Measurements from ENCODE around the gene MICALL2.

Gene MICALL2
- 0.79 to 5.0 (median 3.4) reads per million in 9 experiments for total RNA-seq

DNA sequence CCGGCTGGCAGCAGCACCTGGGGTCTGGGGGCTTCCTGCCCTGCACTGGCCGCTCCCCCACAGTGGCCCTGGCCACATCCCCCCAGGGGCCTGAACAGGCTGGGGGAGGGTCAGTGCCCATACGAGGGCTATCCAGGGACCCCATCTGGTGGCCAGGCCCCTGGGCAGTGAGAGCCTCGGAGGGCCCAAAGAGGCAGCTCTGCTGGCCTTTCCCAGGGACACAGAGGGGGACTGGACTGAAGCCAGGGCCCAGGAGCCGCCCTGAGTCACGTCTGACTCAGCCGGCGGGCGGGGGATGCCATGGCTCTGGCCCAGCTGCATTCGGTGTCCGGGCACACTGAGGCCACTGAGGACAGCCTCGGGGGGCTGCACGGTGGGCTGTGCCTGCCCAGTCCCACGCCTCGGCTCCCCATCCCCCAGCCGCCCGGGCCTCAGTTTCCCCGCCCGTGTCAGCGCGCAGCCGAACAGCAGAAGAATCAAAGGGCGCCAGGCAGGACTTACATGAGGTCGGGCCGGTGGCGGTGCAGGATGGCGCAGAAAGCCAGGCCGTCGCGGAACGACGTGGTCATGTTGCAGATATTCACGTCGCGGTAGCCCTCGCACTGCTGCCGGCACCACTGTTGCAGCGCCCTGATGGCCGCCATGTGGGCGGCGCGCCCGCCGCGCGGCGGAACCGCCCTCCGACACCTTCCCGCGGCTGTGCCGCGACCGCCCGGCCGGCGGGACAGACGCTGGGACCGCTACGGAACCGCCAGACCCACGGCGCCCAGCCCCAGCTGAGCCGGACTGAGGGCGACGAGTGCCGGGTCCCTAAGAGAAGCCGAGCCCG is at the start of gene MICALL2:
Gene MICALL2, minus strand, starts transcription at position 788 of the 829 bp plus-strand sequence. Its CDS starts 144 bp downstream, at position 644.
- H3K36me3 Mint-ChIP-seq (ENCODE audit: insufficient read depth): no peaks in the 10 kb centered on the region
- peak; percentile 39 for ATAC-seq (replicated peaks)
- H3K27ac Mint-ChIP-seq: peak within 1 kb of the TSS; percentile 8 to 49
- peaks cover 15 to 17% of the 10 kb centered on the region in 2 donors for H3K4me1 Mint-ChIP-seq (ENCODE audit: low read depth in 2 of 2)
- DNase-seq: peak in 1 of 3 experiments; percentile 24
- H3K27me3 Mint-ChIP-seq: no peaks in the 10 kb centered on the region
- H3K4me3 Mint-ChIP-seq: peak within 1 kb of the TSS; percentile 70 to 71
- no peaks in the 10 kb centered on the region for H3K9me3 Mint-ChIP-seq

DNA sequence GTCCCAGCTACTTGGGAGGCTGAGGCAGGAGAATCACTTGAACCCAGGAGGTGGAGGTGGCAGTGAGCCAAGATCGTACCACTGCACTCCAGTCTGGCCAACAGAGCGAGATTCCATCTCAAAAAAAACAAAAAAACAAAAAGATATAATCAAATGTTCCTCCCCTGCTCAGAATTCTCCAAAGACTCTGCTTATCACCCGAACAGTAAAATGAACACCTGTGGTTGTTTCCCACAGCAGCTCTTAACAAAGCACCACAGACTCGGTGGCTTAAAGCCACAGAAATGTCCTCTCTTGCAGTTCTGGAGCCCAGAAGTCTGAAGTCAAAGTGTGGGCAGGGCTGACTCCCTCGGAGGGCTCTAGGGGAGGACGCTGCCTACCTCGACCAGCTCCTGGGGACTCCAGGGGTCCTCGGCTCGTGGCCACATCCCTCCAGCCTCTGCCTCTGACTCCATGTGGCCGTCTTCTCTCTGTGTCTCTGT is 49.0 kb upstream of the MICALL2 start:
- DNase-seq: no peak
- Mint-ChIP-seq H3K27ac (no peak overlapping the region), H3K4me3 (no peak overlapping the region), H3K27me3 (peaks cover 20 to 56% of the 10 kb centered on the region in 2 donors), H3K4me1 (ENCODE audit: low read depth in 2 of 2) (peaks cover 11 to 18% of the 10 kb centered on the region in 2 donors), H3K9me3 (no peaks in the 10 kb centered on the region), H3K36me3 (ENCODE audit: insufficient read depth) (peaks cover 8% of the 10 kb centered on the region)
- ATAC-seq (replicated peaks): no peak

GRCh38 chr7:1505731-1506550 is 46.7 kb upstream of the MICALL2 start:
- Mint-ChIP-seq H3K27ac (no peak overlapping the region), H3K27me3 (peaks cover 13 to 43% of the 10 kb centered on the region in 2 donors), H3K36me3 (ENCODE audit: insufficient read depth) (peaks cover 16% of the 10 kb centered on the region), H3K9me3 (no peaks in the 10 kb centered on the region), H3K4me3 (peak overlapping the region; percentile 86 to 87), H3K4me1 (ENCODE audit: low read depth in 2 of 2) (peaks cover 25 to 28% of the 10 kb centered on the region in 2 donors)
- DNase-seq (no peak), ATAC-seq (replicated peaks) (no peak)

- peak; percentile 96 for ATAC-seq (replicated peaks)
- H3K4me3 Mint-ChIP-seq: peak within 1 kb of the TSS; percentile 86 to 87
- H3K27ac Mint-ChIP-seq: peak within 1 kb of the TSS; percentile 62 to 77
- peaks cover 24% of the 10 kb centered on the region for H3K36me3 Mint-ChIP-seq (ENCODE audit: insufficient read depth)
- no peaks in the 10 kb centered on the region for H3K9me3 Mint-ChIP-seq
- peaks cover 32 to 35% of the 10 kb centered on the region in 2 donors for H3K4me1 Mint-ChIP-seq (ENCODE audit: low read depth in 2 of 2)
- DNase-seq: peak; percentile 83 to 89 (median 87)
- H3K27me3 Mint-ChIP-seq: peaks cover 13 to 31% of the 10 kb centered on the region in 2 donors
These were observed 44.8 kb upstream of the MICALL2 start, which contains the start of gene INTS1 for GRCh38 chr7:1503816-1504775. Gene INTS1, minus strand, starts transcription at chr7:1504389. Its CDS starts 429 bp downstream, at chr7:1503960.

GRCh38 chr7:1503390-1503789 is 44.1 kb upstream of the MICALL2 start:
- H3K36me3 Mint-ChIP-seq (ENCODE audit: insufficient read depth): peaks cover 24% of the 10 kb centered on the region

DNA sequence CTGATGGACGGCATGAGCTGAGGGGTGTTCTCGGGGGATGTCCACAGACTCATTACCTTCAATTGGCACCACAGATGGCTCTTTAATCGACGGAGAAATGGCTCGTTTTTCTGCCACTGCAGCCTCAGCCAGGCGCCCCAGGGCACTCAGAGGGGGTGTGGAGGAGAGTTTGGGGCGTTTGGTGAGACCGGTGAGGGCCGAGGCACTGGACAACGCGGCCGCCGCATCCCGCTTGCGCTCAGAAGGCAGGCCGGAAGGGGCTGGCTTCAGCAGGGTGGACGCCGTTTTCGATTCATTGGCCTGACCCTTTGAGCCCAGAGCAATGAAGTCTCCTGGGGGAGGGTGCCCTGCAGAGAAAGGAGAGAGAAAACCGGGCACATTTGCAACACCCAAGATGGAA is 43.6 kb upstream of the MICALL2 start:
- H3K4me3 Mint-ChIP-seq: peak overlapping the region; percentile 86 to 87
- no peaks in the 10 kb centered on the region for H3K9me3 Mint-ChIP-seq
- ATAC-seq (replicated peaks) (no peak), DNase-seq (no peak)
- H3K36me3 Mint-ChIP-seq (ENCODE audit: insufficient read depth): peaks cover 29% of the 10 kb centered on the region
- H3K27ac Mint-ChIP-seq: peak overlapping the region in 1 of 2 donors; percentile 77
- peaks cover 7 to 20% of the 10 kb centered on the region in 2 donors for H3K27me3 Mint-ChIP-seq
- peaks cover 32 to 33% of the 10 kb centered on the region in 2 donors for H3K4me1 Mint-ChIP-seq (ENCODE audit: low read depth in 2 of 2)

More at GRCh38 chr7:1503390-1503789, 44.1 kb upstream of the MICALL2 start:
- H3K4me3 Mint-ChIP-seq: peak overlapping the region; percentile 86 to 87
- no peak for DNase-seq
- H3K9me3 Mint-ChIP-seq: no peaks in the 10 kb centered on the region
- H3K4me1 Mint-ChIP-seq (ENCODE audit: low read depth in 2 of 2): peaks cover 32 to 33% of the 10 kb centered on the region in 2 donors
- H3K27ac Mint-ChIP-seq: peak overlapping the region in 1 of 2 donors; percentile 77
- no peak for ATAC-seq (replicated peaks)
- H3K27me3 Mint-ChIP-seq: peaks cover 9 to 24% of the 10 kb centered on the region in 2 donors

DNA sequence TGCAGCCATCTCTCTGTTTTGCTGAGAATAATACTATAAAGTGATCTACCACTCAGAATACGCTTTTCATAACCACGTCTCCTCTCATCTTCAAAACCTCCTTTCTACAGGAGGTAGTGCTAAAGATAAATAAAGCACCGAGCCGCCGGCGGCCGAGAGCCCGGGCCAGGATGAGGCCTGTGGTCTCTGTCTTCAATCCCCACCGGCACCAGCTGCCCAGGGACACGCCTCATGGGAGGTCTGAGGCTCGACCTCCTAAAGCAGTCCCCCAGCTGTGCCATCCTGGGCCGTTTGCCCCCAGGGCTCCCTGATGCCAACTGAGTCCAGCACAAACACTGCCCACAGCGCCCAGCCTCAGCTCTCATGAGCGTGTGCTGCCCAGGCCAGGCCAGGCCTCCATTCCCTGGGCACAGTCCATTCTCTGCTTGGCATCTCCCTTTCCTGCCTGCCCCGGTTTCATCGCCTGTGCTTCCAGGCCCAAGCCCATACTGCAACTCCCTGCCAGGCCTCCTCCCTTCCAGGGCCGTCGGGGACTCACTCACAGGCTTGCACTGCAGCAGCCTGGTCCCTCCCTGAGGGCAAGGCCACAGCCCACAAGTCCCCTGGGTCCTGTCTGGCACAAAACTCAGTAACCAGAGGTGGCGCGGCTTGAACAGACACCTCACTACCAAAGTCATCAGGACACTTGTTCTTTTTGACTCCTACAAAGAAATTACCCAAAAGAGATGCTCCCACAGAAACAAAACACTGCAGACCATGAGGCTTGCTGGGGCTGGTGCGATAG is 42.4 kb upstream of the MICALL2 start:
- DNase-seq (no peak), ATAC-seq (replicated peaks) (no peak)
- Mint-ChIP-seq H3K4me3 (peak overlapping the region; percentile 86 to 87), H3K9me3 (no peaks in the 10 kb centered on the region), H3K4me1 (ENCODE audit: low read depth in 2 of 2) (peaks cover 28 to 29% of the 10 kb centered on the region in 2 donors), H3K27ac (peak overlapping the region in 1 of 2 donors; percentile 77), H3K36me3 (ENCODE audit: insufficient read depth) (peaks cover 38% of the 10 kb centered on the region), H3K27me3 (peaks cover 1 to 13% of the 10 kb centered on the region in 2 donors)

DNA sequence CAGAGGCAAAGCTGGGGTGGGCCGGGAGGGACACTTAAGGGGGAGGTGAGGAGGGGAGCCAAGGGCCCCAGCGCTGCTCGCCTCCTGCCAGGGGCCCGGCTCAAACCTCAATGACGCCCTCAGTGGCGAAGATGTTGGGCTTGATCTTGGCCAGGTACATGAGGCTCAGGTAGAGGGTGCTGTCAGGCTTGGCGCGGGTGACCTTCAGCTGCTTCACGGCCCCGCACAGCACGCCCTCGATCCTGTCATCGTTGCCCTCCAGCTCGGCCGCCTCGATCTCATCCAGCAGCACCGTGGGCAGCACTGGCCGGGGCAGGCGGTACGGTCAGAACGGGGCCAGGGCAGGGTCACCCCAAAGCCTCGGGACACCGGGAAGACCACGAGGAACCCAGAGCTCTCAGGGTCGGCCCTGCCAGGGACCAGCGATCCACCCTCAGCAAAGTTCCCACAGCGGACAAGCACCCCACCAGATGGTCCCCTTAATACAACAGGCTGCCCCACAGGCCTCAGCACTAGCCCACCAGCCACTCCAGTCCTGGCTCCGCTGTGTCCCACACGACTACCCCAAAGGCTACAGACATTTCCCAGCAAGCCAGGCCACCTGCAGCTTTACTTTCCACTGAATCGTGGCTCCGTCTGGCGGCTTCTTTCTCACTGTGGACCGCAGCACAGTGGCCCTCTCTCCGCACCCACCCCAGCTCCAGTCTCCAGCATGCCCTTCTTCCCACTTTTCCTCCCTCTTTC is 41.0 kb upstream of the MICALL2 start:
- DNase-seq: no peak
- no peaks in the 10 kb centered on the region for H3K9me3 Mint-ChIP-seq
- H3K27ac Mint-ChIP-seq: no peak overlapping the region
- H3K4me1 Mint-ChIP-seq (ENCODE audit: low read depth in 2 of 2): peaks cover 26% of the 10 kb centered on the region in 2 donors
- ATAC-seq (replicated peaks): no peak
- no peak overlapping the region for H3K4me3 Mint-ChIP-seq
- peaks cover 42% of the 10 kb centered on the region for H3K36me3 Mint-ChIP-seq (ENCODE audit: insufficient read depth)
- H3K27me3 Mint-ChIP-seq: no peaks in the 10 kb centered on the region

DNA sequence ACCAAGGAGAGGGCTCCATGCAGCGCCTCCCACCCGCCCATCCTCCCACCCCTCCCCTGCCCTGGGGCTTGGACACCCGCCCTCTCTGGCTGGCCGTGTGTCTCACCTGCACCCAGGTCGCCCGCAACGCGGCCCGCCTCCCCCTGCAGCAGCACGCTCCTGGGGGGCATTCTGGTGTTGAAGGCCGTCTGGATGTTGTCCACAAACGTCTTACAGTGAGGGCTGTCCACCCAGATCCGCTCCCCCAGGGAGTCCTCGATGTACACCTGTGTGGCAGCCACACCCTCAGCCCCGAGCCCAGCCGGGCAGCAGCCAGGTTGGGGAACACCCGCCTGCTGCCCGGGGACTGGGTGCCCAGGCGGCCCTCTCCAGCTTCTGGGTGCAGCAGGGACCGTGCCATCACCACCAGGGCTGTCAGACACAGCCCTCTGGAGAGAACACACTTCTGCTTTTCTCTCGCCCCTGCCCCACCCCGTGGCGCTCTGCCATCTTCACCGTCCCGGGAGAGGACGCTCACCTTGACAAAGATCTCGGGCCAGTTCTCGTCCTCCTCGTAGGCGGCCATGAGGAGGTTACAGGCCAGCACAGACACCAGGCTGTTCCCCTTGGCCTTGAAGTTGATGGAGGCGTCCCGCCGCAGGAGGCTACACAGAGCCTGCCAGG is 40.2 kb upstream of the MICALL2 start:
- no peak overlapping the region for H3K4me3 Mint-ChIP-seq
- peaks cover 38% of the 10 kb centered on the region for H3K36me3 Mint-ChIP-seq (ENCODE audit: insufficient read depth)
- no peak for ATAC-seq (replicated peaks)

DNA sequence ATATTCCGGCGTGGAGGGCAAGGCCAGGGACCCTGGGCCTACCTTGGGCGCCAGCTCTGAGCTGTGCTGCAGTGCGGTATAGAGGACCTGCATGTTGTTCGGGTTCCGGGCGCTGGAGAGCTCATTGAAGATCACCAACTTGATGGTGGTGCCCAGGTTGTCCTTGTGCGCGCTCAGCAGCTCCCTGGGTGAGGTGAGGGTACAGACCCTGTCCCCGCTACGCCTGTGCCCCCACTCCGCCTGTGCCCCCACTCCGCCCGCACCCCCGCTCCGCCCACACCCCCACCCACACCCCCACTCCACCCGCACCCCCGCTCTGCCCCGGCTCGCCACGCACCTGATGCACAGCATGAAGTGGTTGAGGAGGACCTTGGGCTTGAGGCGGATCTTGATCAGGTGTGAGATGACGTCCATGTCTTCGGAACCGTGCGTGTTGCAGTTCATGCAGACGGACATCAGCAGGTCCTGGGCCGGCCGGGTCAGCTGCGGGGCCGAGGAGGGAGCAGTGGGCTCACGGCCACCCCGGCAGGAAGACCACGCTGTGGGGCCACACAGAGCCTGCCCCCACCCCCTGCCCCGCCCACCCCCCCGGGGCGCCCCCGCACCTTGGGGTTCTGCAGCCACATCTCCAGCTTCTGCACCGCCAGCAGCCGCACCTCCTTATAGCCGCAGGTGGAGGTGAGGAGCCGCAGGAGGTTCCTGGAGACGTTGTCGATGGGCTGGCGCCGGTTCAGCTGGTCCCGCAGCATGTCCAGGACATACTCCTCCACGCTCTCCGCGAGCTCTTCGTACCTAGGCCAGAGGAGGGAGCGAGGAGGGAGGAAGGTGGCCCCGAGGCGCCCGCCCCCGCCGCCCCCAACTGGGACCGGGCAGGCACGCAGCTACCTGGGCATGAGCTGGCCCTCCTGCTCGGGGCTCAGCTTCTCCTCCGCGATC is 39.4 kb upstream of the MICALL2 start:
- Mint-ChIP-seq H3K36me3 (ENCODE audit: insufficient read depth) (peaks cover 35% of the 10 kb centered on the region), H3K9me3 (no peaks in the 10 kb centered on the region), H3K27me3 (no peaks in the 10 kb centered on the region), H3K4me3 (no peak overlapping the region), H3K4me1 (ENCODE audit: low read depth in 2 of 2) (peaks cover 24 to 26% of the 10 kb centered on the region in 2 donors), H3K27ac (no peak overlapping the region)
- ATAC-seq (replicated peaks): no peak
- DNase-seq: no peak

More for the DNA sequence above, 40.2 kb upstream of the MICALL2 start:
- H3K27me3 Mint-ChIP-seq: no peaks in the 10 kb centered on the region
- no peak overlapping the region for H3K27ac Mint-ChIP-seq
- H3K9me3 Mint-ChIP-seq: no peaks in the 10 kb centered on the region
- no peak for DNase-seq
- H3K4me1 Mint-ChIP-seq (ENCODE audit: low read depth in 2 of 2): peaks cover 26% of the 10 kb centered on the region in 2 donors
